Measurements from ENCODE around the gene RASL12. TPM values are rescaled to one million over a fixed set of nuclear protein-coding genes. Genes with fewer than 3 reads are reported as not detected.
A peak's percentile ranks its signal among the peaks of the same experiment; 100 is the strongest.

RASL12 gene
- polyA plus RNA-seq, 2 of the 4 experiments (the other 2 are of a cell fraction) = 0.08 to 0.34 TPM

GRCh38 chr15:65027593-65027992 is 40.2 kb downstream of the RASL12 start:
- TF ChIP-seq POLR2AphosphoS2 (conservative IDR thresholded peaks at IDR 0.05; ENCODE audit: low read length) = no peak
- no peak for TF ChIP-seq ZFP36 (IDR thresholded peaks at IDR 0.05; ENCODE audit: borderline replicate concordance, partially characterized antibody)
- no peak for TF ChIP-seq FOSL2 (IDR thresholded peaks at IDR 0.05)
- TF ChIP-seq FOSL2 (CRISPR knock-in tag; IDR thresholded peaks at IDR 0.05) = no peak
- no peak for TF ChIP-seq JUNB (IDR thresholded peaks at IDR 0.05)
- TF ChIP-seq NFE2L2 (conservative IDR thresholded peaks at IDR 0.05; ENCODE audit: low read length) = no peak
- peaks cover 18% of the 10 kb centered on the region for H3K4me1 ChIP-seq
- ATAC-seq = no peak
- DNase-seq (ENCODE audit: low read depth in 1 of 2, low spot score in 1 of 2) = no peak
- POLR2A ChIA-PET = no interaction called here
- no peaks in the 10 kb centered on the region for H3K9me3 ChIP-seq
- peak overlapping the region; percentile 73; the same call in 2 of the 3 replicates for H3K4me3 ChIP-seq
- FAIRE-seq = no peak
- 91% methylated on average over 1 of the region's 1 CpG for WGBS (ENCODE audit: missing lambda C conversion rate)
- CTCF ChIA-PET = interaction anchor here (0.8 to 1.7 kb wide), 2 partner anchors 18 to 50 kb away, joined by 3 to 6 read pairs; no protein-coding TSS in a partner anchor
- peak overlapping the region; percentile 98 for H3K4me2 ChIP-seq
- no peak overlapping the region; a peak in 1 of 6 replicates for H3K27ac ChIP-seq

- DNase-seq (ENCODE audit: low read depth in 1 of 2, low spot score in 1 of 2) = no peak
- Histone ChIP-seq H3K4me2 (no peak overlapping the region), H3K4me3 (no peak overlapping the region), H3K9me3 (no peaks in the 10 kb centered on the region), H3K27ac (no peak overlapping the region), H3K4me1 (peaks cover 17% of the 10 kb centered on the region)
- TF ChIP-seq HOXB5 (CRISPR knock-in tag; IDR thresholded peaks at IDR 0.05) = no peak
- no peak for TF ChIP-seq PBX3 (IDR thresholded peaks at IDR 0.05)
- no peak for TF ChIP-seq CHD2 (IDR thresholded peaks at IDR 0.05; ENCODE audit: low read length, partially characterized antibody)
- no peak for TF ChIP-seq ATOH8 (CRISPR knock-in tag; IDR thresholded peaks at IDR 0.05; ENCODE audit: low read depth)
- TF ChIP-seq NPAS2 (CRISPR knock-in tag; IDR thresholded peaks at IDR 0.05; ENCODE audit: borderline replicate concordance) = no peak
- TF ChIP-seq CBX2 (IDR thresholded peaks at IDR 0.05; ENCODE audit: borderline replicate concordance, low read depth) = no peak
- TF ChIP-seq HDAC2 (IDR thresholded peaks at IDR 0.05) = no peak
- TF ChIP-seq FOSB (CRISPR knock-in tag; IDR thresholded peaks at IDR 0.05) = no peak
- TF ChIP-seq RFX5 (IDR thresholded peaks at IDR 0.05) = no peak
- no peak for TF ChIP-seq CHD4 (IDR thresholded peaks at IDR 0.05; ENCODE audit: borderline replicate concordance)
- TF ChIP-seq ZC3H11A (IDR thresholded peaks at IDR 0.05) = no peak
- ChIA-PET CTCF (interaction anchor here (0.6 to 1.7 kb wide), 5 partner anchors 13 to 270 kb away, joined by 3 to 6 read pairs (median 4); no protein-coding TSS in a partner anchor), POLR2A (no interaction called here)
- FAIRE-seq = no peak
- ATAC-seq = no peak
- WGBS (ENCODE audit: missing lambda C conversion rate) = 86% methylated on average over 6 of the region's 6 CpGs
Measured at GRCh38 chr15:65026756-65027155, 41.0 kb downstream of the RASL12 start.

- CTCF ChIA-PET = interaction anchor here (0.6 to 5.2 kb wide), 6 partner anchors 12 to 553 kb away, joined by 3 to 16 read pairs (median 3); no protein-coding TSS in a partner anchor
Measured at GRCh38 chr15:65021488-65021887, 46.3 kb downstream of the RASL12 start.

GRCh38 chr15:65020419-65020818 is 47.4 kb downstream of the RASL12 start:
- no peaks in the 10 kb centered on the region for H3K9me3 ChIP-seq
- no peak overlapping the region for H3K4me3 ChIP-seq
- DNase-seq (ENCODE audit: low read depth in 1 of 2, low spot score in 1 of 2) = peak in 1 of 2 experiments; percentile 47
- TF ChIP-seq RNF2 (IDR thresholded peaks at IDR 0.05; ENCODE audit: borderline replicate concordance, low read depth) = no peak
- TF ChIP-seq HOXA7 (CRISPR knock-in tag; IDR thresholded peaks at IDR 0.05) = no peak
- no peak for TF ChIP-seq NR3C1 (IDR thresholded peaks at IDR 0.05)
- no peak for TF ChIP-seq MYC (IDR thresholded peaks at IDR 0.05; ENCODE audit: borderline replicate concordance, low read length)
- TF ChIP-seq ELK1 (IDR thresholded peaks at IDR 0.05; ENCODE audit: low read depth, low read length) = no peak
- TF ChIP-seq FOSL2 (IDR thresholded peaks at IDR 0.05) = no peak
- no peak for TF ChIP-seq FOSL2 (CRISPR knock-in tag; IDR thresholded peaks at IDR 0.05)
- TF ChIP-seq MAZ (IDR thresholded peaks at IDR 0.05; ENCODE audit: borderline replicate concordance, low read depth, low read length) = no peak
- TF ChIP-seq HES2 (IDR thresholded peaks at IDR 0.05) = no peak
- TF ChIP-seq CHD4 (IDR thresholded peaks at IDR 0.05; ENCODE audit: borderline replicate concordance) = no peak
- no peak for TF ChIP-seq KDM5A (IDR thresholded peaks at IDR 0.05)
- no peak for TF ChIP-seq JUN (IDR thresholded peaks at IDR 0.05)
- TF ChIP-seq ZSCAN20 (CRISPR knock-in tag; IDR thresholded peaks at IDR 0.05) = no peak
- WGBS (ENCODE audit: missing lambda C conversion rate) = 14% methylated on average over 1 of the region's 1 CpG
- ATAC-seq = peak; percentile 88 to 96
- FAIRE-seq = no peak
- H3K27ac ChIP-seq = no peak overlapping the region
- CTCF ChIA-PET = interaction anchor here (1.3 to 5.2 kb wide), 3 partner anchors 11 to 58 kb away, joined by 5 to 16 read pairs (median 6); no protein-coding TSS in a partner anchor
- POLR2A ChIA-PET = interaction anchor here (0.7 kb wide), 1 partner anchor 195 kb away, joined by 3 read pairs; the partner anchor contains the start of gene PIF1
- no peak overlapping the region for H3K4me2 ChIP-seq
- H3K4me1 ChIP-seq = peaks cover 13% of the 10 kb centered on the region; the same call in 2 of the 3 replicates

More at GRCh38 chr15:65021488-65021887, 46.3 kb downstream of the RASL12 start:
- no peaks in the 10 kb centered on the region for H3K9me3 ChIP-seq
- TF ChIP-seq CHD2 (IDR thresholded peaks at IDR 0.05; ENCODE audit: low read length, partially characterized antibody) (no peak), TFCP2L1 (CRISPR knock-in tag; IDR thresholded peaks at IDR 0.05) (no peak)
- H3K4me1 ChIP-seq = peaks cover 13% of the 10 kb centered on the region; the same call in 2 of the 3 replicates
- POLR2A ChIA-PET = no interaction called here
- FAIRE-seq (peak; percentile 43), ATAC-seq (no peak), DNase-seq (ENCODE audit: low read depth in 1 of 2, low spot score in 1 of 2) (no peak)
- no peak overlapping the region for H3K4me3 ChIP-seq
- no peak overlapping the region for H3K27ac ChIP-seq
- H3K4me2 ChIP-seq = no peak overlapping the region
